ENCODE results near the gene ZCCHC2.

DNA sequence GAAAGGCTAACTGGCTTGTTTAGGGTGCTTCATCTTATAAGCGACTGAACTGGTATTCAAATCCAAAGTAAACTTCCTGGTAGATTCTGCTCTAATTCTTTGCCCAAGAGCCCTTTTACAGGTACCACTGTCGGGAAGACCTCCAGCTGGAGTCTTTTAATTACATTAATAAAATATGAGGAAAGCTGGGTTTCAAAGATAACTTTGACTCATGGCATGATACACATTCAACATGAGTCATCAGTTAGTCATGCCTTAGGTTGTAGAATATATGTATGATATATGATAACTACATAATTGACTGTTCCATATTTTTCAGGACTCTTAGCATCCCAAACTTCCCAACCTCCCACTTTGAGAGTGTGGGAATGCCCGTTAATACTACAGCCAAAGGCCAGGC, 32.3 kb downstream of the ZCCHC2 start:
- TF ChIP-seq CHD2 (IDR thresholded peaks at IDR 0.05; ENCODE audit: low read length) (no peak), EZH2 (IDR thresholded peaks at IDR 0.05; ENCODE audit: low read depth, low read length, severe bottlenecking) (no peak), SP2 (IDR thresholded peaks at IDR 0.05; ENCODE audit: low read length) (no peak), POLR2A (IDR thresholded peaks at IDR 0.05; ENCODE audit: control extremely low read depth in 1 of 2, low read depth in 2 of 2, low read length in 2 of 2) (no peak), RFX5 (IDR thresholded peaks at IDR 0.05; ENCODE audit: borderline replicate concordance, low read depth, low read length) (no peak), CHD1 (IDR thresholded peaks at IDR 0.05; ENCODE audit: low read depth, low read length) (no peak), MAFK (IDR thresholded peaks at IDR 0.05; ENCODE audit: low read depth, low read length) (no peak), POLR2AphosphoS5 (IDR thresholded peaks at IDR 0.05; ENCODE audit: low read depth, low read length) (no peak)
- TF ChIP-seq, protein P1, sequence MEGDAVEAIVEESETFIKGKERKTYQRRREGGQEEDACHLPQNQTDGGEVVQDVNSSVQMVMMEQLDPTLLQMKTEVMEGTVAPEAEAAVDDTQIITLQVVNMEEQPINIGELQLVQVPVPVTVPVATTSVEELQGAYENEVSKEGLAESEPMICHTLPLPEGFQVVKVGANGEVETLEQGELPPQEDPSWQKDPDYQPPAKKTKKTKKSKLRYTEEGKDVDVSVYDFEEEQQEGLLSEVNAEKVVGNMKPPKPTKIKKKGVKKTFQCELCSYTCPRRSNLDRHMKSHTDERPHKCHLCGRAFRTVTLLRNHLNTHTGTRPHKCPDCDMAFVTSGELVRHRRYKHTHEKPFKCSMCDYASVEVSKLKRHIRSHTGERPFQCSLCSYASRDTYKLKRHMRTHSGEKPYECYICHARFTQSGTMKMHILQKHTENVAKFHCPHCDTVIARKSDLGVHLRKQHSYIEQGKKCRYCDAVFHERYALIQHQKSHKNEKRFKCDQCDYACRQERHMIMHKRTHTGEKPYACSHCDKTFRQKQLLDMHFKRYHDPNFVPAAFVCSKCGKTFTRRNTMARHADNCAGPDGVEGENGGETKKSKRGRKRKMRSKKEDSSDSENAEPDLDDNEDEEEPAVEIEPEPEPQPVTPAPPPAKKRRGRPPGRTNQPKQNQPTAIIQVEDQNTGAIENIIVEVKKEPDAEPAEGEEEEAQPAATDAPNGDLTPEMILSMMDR (IDR thresholded peaks at IDR 0.05; ENCODE audit: control extremely low read depth in 1 of 3, insufficient read depth in 1 of 3, low read depth in 1 of 3, low read length in 3 of 3): no peak
